Gastroesophageal sphincter (tissue), 3 donors: ENCODE data around the gene DPM1.
A peak's percentile ranks its signal among the peaks of the same experiment; 100 is the strongest.

Source experiments
- EP300 ChIP-seq: sonication (generic); formaldehyde crosslinking; IDR thresholded peaks from one replicate; pipeline ENCODE4 v1.6.1; 2017; ENCODE audit warnings: antibody characterized with exemption, mild to moderate bottlenecking
- POLR2A ChIP-seq, 2 donors: fragments of 450-650 bp; IDR thresholded peaks; one replicate each; pipeline ENCODE4 v1.6.1; 2017; ENCODE audit warnings: antibody characterized with exemption in 2 of 2, mild to moderate bottlenecking in 2 of 2, moderate library complexity in 1 of 2
- TF ChIP-seq, protein P1 (sequence below), 4 experiments: fragments of 200-600 bp in 2 of 4; fragments of 450-650 bp in 2 of 4; sonication (generic) in 1 of 4; IDR thresholded peaks; one replicate each; pipeline ENCODE4 v1.5.1; 2017 to 2019; ENCODE audit warnings: antibody characterized with exemption in 4 of 4, mild to moderate bottlenecking in 2 of 4, moderate library complexity in 2 of 4

DNA sequence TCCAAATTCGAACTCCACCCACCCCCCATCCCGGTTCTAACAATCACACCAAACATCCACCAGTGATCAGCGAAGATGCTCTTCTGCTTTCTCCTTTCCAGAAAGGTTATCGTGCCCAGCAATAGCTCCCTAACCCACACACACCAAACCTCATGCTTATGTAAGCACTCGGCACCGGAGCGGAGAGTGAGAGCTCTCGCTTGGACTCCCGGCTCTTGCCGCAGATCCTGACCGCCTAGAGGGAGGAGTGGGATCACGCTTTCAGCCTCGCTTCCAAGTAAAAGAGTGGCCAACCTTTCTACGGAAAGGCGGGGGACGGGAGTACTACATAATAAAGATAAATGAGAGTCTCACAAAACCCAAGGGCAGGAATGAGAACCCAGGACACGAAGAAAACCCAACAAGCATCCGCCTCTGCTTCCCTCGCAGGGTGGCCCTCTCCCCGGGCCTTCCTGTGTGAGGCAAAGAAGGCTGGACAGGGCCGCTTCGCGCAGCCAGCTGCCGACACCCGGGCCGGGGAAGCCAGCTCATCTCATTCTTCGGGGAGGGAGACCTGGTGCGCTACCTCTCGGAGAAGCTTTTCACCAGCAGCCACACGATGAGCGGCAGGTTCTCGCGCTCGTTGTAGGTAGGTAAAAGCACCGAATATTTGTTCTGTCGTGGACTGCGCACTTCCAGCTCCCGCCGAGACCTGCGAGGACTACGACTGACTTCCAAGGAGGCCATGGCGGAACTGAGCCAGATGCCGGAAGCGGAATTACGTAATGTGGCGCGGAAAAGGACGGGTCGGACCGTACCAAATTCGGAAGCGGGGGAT lies at the start of gene DPM1:
- TF ChIP-seq, protein P1, sequence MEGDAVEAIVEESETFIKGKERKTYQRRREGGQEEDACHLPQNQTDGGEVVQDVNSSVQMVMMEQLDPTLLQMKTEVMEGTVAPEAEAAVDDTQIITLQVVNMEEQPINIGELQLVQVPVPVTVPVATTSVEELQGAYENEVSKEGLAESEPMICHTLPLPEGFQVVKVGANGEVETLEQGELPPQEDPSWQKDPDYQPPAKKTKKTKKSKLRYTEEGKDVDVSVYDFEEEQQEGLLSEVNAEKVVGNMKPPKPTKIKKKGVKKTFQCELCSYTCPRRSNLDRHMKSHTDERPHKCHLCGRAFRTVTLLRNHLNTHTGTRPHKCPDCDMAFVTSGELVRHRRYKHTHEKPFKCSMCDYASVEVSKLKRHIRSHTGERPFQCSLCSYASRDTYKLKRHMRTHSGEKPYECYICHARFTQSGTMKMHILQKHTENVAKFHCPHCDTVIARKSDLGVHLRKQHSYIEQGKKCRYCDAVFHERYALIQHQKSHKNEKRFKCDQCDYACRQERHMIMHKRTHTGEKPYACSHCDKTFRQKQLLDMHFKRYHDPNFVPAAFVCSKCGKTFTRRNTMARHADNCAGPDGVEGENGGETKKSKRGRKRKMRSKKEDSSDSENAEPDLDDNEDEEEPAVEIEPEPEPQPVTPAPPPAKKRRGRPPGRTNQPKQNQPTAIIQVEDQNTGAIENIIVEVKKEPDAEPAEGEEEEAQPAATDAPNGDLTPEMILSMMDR (IDR thresholded peaks at IDR 0.05) = no peak
- TF ChIP-seq POLR2A (IDR thresholded peaks at IDR 0.05) (peak; percentile 63 to 77), EP300 (no peak)
